Neural cell (in vitro differentiated cells): ENCODE results near the gene EMD.
"Not testable (repeated sequence)": the region's sequence is repeated elsewhere in the genome, so short reads cannot be mapped to it uniquely, and the experiment has no call there.

Experiments used
- EP300 ChIP-seq: fragments of 450-650 bp; conservative IDR thresholded peaks from 2 replicates; pipeline ENCODE4 v1.6.1; 2014; ENCODE audit warnings: antibody characterized with exemption, mild to moderate bottlenecking, moderate library complexity; ENCODE audit not compliant: poor library complexity, severe bottlenecking
- EZH2 ChIP-seq: fragments of 200-600, 300-800 bp; shearing (Covaris generic), sonication (generic); IDR thresholded peaks from 2 replicates; pipeline ENCODE4 v1.6.1; 2014; ENCODE audit warnings: antibody characterized with exemption, low read length, borderline replicate concordance, mild to moderate bottlenecking; ENCODE audit not compliant: insufficient read depth, poor library complexity, severe bottlenecking
- POLR2AphosphoS5 ChIP-seq: IDR thresholded peaks from 2 replicates; pipeline ENCODE4 v1.6.1; 2012
- RAD21 ChIP-seq: fragments of 450-650 bp; conservative IDR thresholded peaks from 2 replicates; pipeline ENCODE4 v1.6.1; 2014; ENCODE audit warnings: antibody characterized with exemption, mild to moderate bottlenecking, moderate library complexity
- SMC3 ChIP-seq: fragments of 450-650 bp; conservative IDR thresholded peaks from 2 replicates; pipeline ENCODE4 v1.6.1; 2014; ENCODE audit warnings: antibody characterized with exemption, mild to moderate bottlenecking, moderate library complexity; ENCODE audit not compliant: poor library complexity
- TAF1 ChIP-seq: IDR thresholded peaks from 2 replicates; pipeline ENCODE4 v1.6.1; 2012; ENCODE audit warnings: low read depth
- TF ChIP-seq, protein P1 (sequence below): fragments of 450-650 bp; IDR thresholded peaks from 2 replicates; pipeline ENCODE4 v1.5.1; 2014; ENCODE audit warnings: antibody characterized with exemption, mild to moderate bottlenecking, moderate library complexity; ENCODE audit not compliant: poor library complexity, severe bottlenecking
- TF ChIP-seq, protein P2 (sequence below): IDR thresholded peaks from 2 replicates; pipeline ENCODE4 v1.6.1; 2012; ENCODE audit warnings: borderline replicate concordance

DNA sequence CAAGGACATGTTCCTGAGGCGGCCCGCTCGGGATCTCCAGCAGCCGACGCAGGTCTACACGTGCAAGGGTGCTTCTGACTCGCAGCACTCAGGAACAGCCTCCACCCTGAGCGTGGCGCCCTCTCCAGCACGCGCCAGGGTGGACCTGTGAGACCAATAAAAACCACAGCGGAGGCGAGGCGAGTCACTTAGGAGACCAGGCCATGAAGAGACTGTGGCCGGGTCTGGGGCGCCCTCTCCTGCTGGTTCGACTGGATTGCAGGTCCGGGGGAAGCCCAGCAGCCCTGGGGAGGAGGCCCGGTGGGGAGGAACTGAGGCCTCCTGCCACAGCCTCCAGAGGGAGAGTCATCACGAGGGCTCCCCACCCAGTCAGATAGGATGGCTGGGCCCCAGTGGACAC, 9.0 kb downstream of the EMD start:
- not testable (repeated sequence) for TF ChIP-seq SMC3, EP300, POLR2AphosphoS5, TAF1, RAD21, EZH2
- TF ChIP-seq, protein P1, sequence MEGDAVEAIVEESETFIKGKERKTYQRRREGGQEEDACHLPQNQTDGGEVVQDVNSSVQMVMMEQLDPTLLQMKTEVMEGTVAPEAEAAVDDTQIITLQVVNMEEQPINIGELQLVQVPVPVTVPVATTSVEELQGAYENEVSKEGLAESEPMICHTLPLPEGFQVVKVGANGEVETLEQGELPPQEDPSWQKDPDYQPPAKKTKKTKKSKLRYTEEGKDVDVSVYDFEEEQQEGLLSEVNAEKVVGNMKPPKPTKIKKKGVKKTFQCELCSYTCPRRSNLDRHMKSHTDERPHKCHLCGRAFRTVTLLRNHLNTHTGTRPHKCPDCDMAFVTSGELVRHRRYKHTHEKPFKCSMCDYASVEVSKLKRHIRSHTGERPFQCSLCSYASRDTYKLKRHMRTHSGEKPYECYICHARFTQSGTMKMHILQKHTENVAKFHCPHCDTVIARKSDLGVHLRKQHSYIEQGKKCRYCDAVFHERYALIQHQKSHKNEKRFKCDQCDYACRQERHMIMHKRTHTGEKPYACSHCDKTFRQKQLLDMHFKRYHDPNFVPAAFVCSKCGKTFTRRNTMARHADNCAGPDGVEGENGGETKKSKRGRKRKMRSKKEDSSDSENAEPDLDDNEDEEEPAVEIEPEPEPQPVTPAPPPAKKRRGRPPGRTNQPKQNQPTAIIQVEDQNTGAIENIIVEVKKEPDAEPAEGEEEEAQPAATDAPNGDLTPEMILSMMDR: not testable (repeated sequence)
- TF ChIP-seq, protein P2, sequence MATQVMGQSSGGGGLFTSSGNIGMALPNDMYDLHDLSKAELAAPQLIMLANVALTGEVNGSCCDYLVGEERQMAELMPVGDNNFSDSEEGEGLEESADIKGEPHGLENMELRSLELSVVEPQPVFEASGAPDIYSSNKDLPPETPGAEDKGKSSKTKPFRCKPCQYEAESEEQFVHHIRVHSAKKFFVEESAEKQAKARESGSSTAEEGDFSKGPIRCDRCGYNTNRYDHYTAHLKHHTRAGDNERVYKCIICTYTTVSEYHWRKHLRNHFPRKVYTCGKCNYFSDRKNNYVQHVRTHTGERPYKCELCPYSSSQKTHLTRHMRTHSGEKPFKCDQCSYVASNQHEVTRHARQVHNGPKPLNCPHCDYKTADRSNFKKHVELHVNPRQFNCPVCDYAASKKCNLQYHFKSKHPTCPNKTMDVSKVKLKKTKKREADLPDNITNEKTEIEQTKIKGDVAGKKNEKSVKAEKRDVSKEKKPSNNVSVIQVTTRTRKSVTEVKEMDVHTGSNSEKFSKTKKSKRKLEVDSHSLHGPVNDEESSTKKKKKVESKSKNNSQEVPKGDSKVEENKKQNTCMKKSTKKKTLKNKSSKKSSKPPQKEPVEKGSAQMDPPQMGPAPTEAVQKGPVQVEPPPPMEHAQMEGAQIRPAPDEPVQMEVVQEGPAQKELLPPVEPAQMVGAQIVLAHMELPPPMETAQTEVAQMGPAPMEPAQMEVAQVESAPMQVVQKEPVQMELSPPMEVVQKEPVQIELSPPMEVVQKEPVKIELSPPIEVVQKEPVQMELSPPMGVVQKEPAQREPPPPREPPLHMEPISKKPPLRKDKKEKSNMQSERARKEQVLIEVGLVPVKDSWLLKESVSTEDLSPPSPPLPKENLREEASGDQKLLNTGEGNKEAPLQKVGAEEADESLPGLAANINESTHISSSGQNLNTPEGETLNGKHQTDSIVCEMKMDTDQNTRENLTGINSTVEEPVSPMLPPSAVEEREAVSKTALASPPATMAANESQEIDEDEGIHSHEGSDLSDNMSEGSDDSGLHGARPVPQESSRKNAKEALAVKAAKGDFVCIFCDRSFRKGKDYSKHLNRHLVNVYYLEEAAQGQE: not testable (repeated sequence)
